ENCODE data around the gene NKD2.
A peak's percentile ranks its signal among the peaks of the same experiment; 100 is the strongest.
"Not testable (repeated sequence)": the region's sequence is repeated elsewhere in the genome, so short reads cannot be mapped to it uniquely, and the experiment has no call there.

The NKD2 gene

GRCh38 chr5:1008451-1009358 is at the start of gene NKD2:
NKD2 (plus strand) TSS chr5:1008802; CDS start chr5:1009058, 256 bp downstream.
- DNase-seq = no peak

- no peak for DNase-seq
Measured at GRCh38 chr5:959581-960531, 48.7 kb upstream of the NKD2 start.

- DNase-seq = no peak
Measured at GRCh38 chr5:960551-960950, 48.1 kb upstream of the NKD2 start.

GRCh38 chr5:961002-961710 is 47.4 kb upstream of the NKD2 start:
- no peak for DNase-seq

GRCh38 chr5:961711-962240 is 46.8 kb upstream of the NKD2 start:
- no peak for DNase-seq

- DNase-seq = no peak
Measured at GRCh38 chr5:962386-962785, 46.2 kb upstream of the NKD2 start.

GRCh38 chr5:962801-963200 is 45.8 kb upstream of the NKD2 start:
- no peak for DNase-seq

GRCh38 chr5:963310-963672 is 45.3 kb upstream of the NKD2 start:
- no peak for DNase-seq

GRCh38 chr5:963673-964531 is 44.7 kb upstream of the NKD2 start:
- no peak for DNase-seq

GRCh38 chr5:964821-965220 is 43.8 kb upstream of the NKD2 start:
- no peak for DNase-seq

- DNase-seq = no peak
Measured at GRCh38 chr5:965604-966344, 42.8 kb upstream of the NKD2 start.

GRCh38 chr5:966345-966710 is 42.3 kb upstream of the NKD2 start:
- no peak for DNase-seq

- no peak for DNase-seq
Measured at GRCh38 chr5:966941-967340, 41.7 kb upstream of the NKD2 start.

GRCh38 chr5:968881-969280 is 39.7 kb upstream of the NKD2 start:
- DNase-seq = no peak

- no peak for DNase-seq
Measured at GRCh38 chr5:969408-969839, 39.2 kb upstream of the NKD2 start.

GRCh38 chr5:972575-972974 is 36.0 kb upstream of the NKD2 start:
- DNase-seq = not testable (repeated sequence)

GRCh38 chr5:976849-977751 is 31.5 kb upstream of the NKD2 start:
- DNase-seq = peak; percentile 30

GRCh38 chr5:978054-978453 is 30.5 kb upstream of the NKD2 start:
- peak; percentile 44 for DNase-seq

GRCh38 chr5:978693-979092 is 29.9 kb upstream of the NKD2 start:
- peak; percentile 41 for DNase-seq

All from right forelimb (tissue), 1 donor.